Cardiac muscle cell (in vitro differentiated cells and primary cell): ENCODE results near the gene ATG13. TPM values are rescaled to one million over a fixed set of nuclear protein-coding genes. Genes with fewer than 3 reads are reported as not detected.
"Not testable (repeated sequence)": the region's sequence is repeated elsewhere in the genome, so short reads cannot be mapped to it uniquely, and the experiment has no call there.

ENCODE experiments used
- DNase-seq, 2 donors: peaks; one replicate each; pipeline versions ENCODE4 v3.0.0 to v3.0.0-alpha.2; 2010 to 2017; ENCODE audit warnings: low read depth in 1 of 2, low spot score in 1 of 2
- H3K27ac ChIP-seq: fragments of 200-600 bp; sonication (generic); 2 replicates; pipeline ENCODE4 v1.5.1; 2016
- H3K27me3 ChIP-seq: fragments of 200-600 bp; sonication (generic); 2 replicates; pipeline ENCODE4 v1.6.0; 2016; ENCODE audit warnings: control low read depth
- H3K36me3 ChIP-seq: fragments of 200-600 bp; sonication (generic); 2 replicates; pipeline ENCODE4 v1.5.1; 2016; ENCODE audit warnings: control low read depth
- H3K4me1 ChIP-seq: fragments of 200-600 bp; sonication (generic); 2 replicates; pipeline ENCODE4 v1.8.1; 2017; ENCODE audit warnings: low read depth, mild to moderate bottlenecking, mixed run types
- H3K4me3 ChIP-seq: fragments of 200-600 bp; sonication (generic); 2 replicates; pipeline ENCODE4 v1.5.1; 2016; ENCODE audit warnings: mild to moderate bottlenecking
- H3K9me3 ChIP-seq: fragments of 200-600 bp; sonication (generic); 2 replicates; pipeline ENCODE4 v1.5.1; 2017; ENCODE audit warnings: low read depth, mild to moderate bottlenecking, control low read depth
- polyA plus RNA-seq: library from polyadenylated mRNA; unstranded; fragments of >200 nt; fragmentation: Nextera tagmentation; extraction: Ambion mirVana; gene quantifications from 2 replicates; pipeline ENCODE4 v1.2.1, GENCODE V29; 2016
- total RNA-seq: library from RNA; depleted of rRNA; stranded (reverse); fragments of >200 nt; gene quantifications from 2 replicates; pipeline ENCODE4 v1.2.3, GENCODE V29; 2016
- TF ChIP-seq, protein P1 (sequence below): IDR thresholded peaks from 2 replicates; pipeline ENCODE4 v1.5.1; 2012; ENCODE audit warnings: low read depth, mild to moderate bottlenecking, low read length

The ATG13 gene
- total and polyA plus RNA-seq, 2 experiments from 2014 or later: 56.8 to 78.5 TPM

DNA sequence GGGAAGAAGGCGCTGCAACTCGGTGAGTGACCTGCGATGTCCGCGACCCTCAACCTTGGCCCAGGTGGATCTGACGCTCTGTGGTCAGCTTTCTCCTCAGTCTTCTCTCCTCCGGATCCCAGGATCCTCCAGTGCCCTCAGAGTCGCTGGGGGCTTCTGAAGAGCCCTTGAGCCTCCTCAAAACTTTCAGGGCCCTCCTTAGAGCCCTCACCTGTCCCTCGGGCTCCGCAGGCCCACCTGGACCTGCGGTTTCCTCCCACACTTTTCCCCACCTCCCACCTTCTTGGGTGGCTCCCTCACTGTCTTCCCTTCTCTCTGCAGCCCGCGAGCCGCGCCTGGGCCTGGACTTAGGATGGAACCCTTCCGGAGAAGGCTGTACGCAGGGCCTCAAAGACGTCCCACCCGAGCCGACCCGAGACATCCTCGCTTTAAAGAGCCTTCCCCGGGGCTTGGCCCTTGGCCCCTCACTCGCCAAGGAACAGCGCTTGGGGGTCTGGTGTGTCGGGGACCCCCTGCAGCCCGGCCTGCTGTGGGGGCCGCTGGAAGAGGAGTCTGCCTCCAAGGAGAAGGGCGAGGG lies 83.8 kb downstream of the ATG13 start:
- H3K4me3 ChIP-seq: peak overlapping the region; percentile 97
- H3K9me3 ChIP-seq: no peaks in the 10 kb centered on the region
- peak overlapping the region; percentile 100 for H3K27ac ChIP-seq
- peaks cover 16% of the 10 kb centered on the region for H3K36me3 ChIP-seq
- TF ChIP-seq, protein P1, sequence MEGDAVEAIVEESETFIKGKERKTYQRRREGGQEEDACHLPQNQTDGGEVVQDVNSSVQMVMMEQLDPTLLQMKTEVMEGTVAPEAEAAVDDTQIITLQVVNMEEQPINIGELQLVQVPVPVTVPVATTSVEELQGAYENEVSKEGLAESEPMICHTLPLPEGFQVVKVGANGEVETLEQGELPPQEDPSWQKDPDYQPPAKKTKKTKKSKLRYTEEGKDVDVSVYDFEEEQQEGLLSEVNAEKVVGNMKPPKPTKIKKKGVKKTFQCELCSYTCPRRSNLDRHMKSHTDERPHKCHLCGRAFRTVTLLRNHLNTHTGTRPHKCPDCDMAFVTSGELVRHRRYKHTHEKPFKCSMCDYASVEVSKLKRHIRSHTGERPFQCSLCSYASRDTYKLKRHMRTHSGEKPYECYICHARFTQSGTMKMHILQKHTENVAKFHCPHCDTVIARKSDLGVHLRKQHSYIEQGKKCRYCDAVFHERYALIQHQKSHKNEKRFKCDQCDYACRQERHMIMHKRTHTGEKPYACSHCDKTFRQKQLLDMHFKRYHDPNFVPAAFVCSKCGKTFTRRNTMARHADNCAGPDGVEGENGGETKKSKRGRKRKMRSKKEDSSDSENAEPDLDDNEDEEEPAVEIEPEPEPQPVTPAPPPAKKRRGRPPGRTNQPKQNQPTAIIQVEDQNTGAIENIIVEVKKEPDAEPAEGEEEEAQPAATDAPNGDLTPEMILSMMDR: no peak
- no peaks in the 10 kb centered on the region for H3K27me3 ChIP-seq
- peaks cover 32% of the 10 kb centered on the region for H3K4me1 ChIP-seq
- DNase-seq: no peak

DNA sequence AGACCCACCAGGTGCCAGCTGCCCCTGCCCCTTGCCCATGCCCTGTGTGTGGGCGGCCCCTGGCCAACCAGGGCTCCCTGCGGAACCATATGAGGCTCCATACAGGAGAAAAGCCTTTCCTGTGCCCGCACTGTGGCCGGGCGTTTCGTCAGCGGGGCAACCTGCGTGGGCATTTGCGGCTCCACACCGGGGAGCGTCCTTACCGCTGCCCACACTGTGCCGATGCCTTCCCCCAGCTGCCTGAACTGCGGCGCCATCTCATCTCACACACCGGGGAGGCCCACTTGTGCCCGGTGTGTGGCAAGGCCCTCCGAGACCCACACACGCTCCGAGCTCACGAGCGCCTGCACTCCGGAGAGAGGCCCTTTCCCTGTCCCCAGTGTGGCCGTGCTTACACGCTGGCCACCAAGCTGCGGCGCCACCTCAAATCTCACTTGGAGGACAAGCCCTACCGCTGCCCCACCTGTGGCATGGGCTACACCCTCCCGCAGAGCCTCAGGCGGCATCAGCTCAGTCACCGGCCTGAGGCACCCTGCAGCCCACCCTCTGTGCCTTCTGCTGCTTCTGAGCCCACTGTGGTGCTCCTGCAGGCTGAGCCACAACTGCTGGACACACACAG lies 87.8 kb downstream of the ATG13 start:
- DNase-seq: no peak
- TF ChIP-seq, protein P1: no peak
- Histone ChIP-seq H3K4me3 (no peak overlapping the region), H3K36me3 (peaks cover 18% of the 10 kb centered on the region), H3K27me3 (no peaks in the 10 kb centered on the region), H3K4me1 (peaks cover 4% of the 10 kb centered on the region), H3K9me3 (no peaks in the 10 kb centered on the region), H3K27ac (no peak overlapping the region)

DNA sequence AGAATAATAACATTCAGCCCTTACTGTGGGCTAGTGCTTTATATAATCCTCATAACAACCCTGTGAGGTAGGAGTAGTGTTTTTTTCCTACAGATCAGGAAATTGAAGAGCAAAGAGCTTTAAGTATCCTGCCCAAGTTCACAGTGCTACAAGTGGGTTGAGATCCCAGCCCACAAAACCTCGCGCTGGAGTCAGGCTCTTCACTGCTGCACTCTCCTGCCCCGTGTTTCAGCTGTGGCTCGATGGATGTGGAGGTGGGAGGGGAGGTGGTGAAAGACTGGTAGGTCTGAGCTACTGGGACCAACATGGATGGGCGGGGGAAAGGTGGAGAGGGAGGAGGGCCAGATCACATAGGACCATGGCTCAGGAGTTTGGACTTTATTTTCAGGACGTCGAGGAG lies 89.5 kb downstream of the ATG13 start:
- DNase-seq: no peak
- Histone ChIP-seq H3K27me3 (no peaks in the 10 kb centered on the region), H3K36me3 (peaks cover 18% of the 10 kb centered on the region), H3K4me1 (peaks cover under 1% of the 10 kb centered on the region), H3K27ac (no peak overlapping the region), H3K9me3 (no peaks in the 10 kb centered on the region), H3K4me3 (no peak overlapping the region)
- TF ChIP-seq, protein P1: no peak

DNA sequence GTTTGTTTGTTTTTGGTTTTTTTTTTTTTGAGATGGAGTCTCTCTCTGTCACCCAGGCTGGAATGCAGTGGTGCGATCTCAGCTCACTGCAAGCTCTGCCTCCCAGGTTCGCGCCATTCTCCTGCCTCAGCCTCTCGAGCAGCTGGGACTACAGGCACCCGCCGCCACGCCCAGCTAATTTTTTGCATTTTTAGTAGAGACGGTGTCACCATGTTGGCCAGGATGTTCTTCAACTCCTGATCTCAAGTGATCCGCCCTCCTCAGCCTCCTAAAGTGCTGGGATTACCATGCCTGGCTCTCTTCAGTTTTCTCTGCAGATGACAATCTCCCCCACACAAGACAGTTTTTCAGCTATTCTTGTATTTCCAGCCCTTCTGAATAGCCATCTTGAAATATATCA lies 92.0 kb downstream of the ATG13 start:
- DNase-seq: not testable (repeated sequence)

DNA sequence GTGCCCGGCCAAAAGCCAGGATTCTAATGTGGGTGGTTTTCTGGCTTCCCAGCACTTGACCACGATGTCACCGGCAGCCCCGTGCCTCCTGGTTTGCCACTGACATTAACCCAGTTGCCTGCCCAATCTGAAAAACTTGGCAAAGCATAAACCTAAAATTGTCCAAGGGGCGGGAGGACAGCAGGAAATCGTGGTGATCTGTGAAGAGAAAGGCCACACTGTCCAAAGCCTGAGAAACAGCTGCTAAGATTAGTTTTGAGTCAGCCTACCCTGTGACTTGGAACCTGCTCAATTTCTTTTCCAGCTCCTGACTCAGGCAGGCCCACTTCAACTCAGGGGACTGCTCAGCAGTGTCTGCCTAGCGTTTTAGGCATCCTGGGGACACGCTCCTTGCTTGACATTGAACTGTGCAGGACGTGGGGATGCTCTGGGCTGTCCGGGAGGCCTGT lies 93.5 kb downstream of the ATG13 start:
- Histone ChIP-seq H3K36me3 (peaks cover 5% of the 10 kb centered on the region), H3K27ac (no peak overlapping the region), H3K4me3 (no peak overlapping the region), H3K27me3 (no peaks in the 10 kb centered on the region), H3K9me3 (no peaks in the 10 kb centered on the region), H3K4me1 (no peaks in the 10 kb centered on the region)
- peak in 1 of 2 donors; percentile 93 for DNase-seq
- TF ChIP-seq, protein P1: no peak

More for the DNA sequence above, 92.0 kb downstream of the ATG13 start:
- not testable (repeated sequence) for H3K27ac ChIP-seq, H3K9me3 ChIP-seq, H3K4me1 ChIP-seq, H3K27me3 ChIP-seq, H3K4me3 ChIP-seq
- H3K36me3 ChIP-seq: peaks cover 13% of the 10 kb centered on the region

DNA sequence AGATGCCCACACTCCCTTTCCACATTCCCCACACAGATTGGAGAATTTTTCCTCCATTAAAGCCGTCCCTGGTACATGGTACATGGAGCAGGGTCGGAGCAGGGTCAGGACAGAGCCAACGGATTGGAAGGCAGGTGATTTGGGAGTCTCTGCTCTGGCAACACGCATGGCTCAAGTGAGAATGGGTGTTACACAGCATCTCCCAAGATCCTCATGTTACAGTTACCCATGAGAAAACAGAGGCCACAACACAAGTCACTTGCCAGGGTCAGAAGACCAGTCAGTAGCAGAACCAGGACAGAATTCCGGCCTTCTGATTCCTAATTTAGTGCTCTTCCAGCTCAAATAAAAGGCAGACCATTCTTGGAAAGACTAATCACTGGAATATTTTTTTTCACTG lies 94.0 kb downstream of the ATG13 start:
- DNase-seq: no peak
- Histone ChIP-seq H3K4me1 (no peaks in the 10 kb centered on the region), H3K27me3 (no peaks in the 10 kb centered on the region), H3K4me3 (no peak overlapping the region), H3K36me3 (peaks cover 2% of the 10 kb centered on the region), H3K27ac (no peak overlapping the region), H3K9me3 (no peaks in the 10 kb centered on the region)
- TF ChIP-seq, protein P1: no peak
